Esophagus squamous epithelium (tissue), 4 donors: ENCODE results near the gene TNFRSF14.

Experiments
- POLR2A ChIP-seq, 4 donors: fragments of 450-650 bp; IDR thresholded peaks; one replicate each; pipeline ENCODE4 v1.6.1; 2017; ENCODE audit warnings: antibody characterized with exemption in 4 of 4, mild to moderate bottlenecking in 4 of 4, moderate library complexity in 3 of 4
- TF ChIP-seq, protein P1 (sequence below), 6 experiments: fragments of 450-650 bp in 4 of 6; fragments of 200-600 bp in 2 of 6; sonication (generic) in 2 of 6; IDR thresholded peaks; one replicate each; pipeline ENCODE4 v1.5.1; 2016 to 2019; ENCODE audit warnings: antibody characterized with exemption in 6 of 6, mild to moderate bottlenecking in 4 of 6, moderate library complexity in 4 of 6

DNA sequence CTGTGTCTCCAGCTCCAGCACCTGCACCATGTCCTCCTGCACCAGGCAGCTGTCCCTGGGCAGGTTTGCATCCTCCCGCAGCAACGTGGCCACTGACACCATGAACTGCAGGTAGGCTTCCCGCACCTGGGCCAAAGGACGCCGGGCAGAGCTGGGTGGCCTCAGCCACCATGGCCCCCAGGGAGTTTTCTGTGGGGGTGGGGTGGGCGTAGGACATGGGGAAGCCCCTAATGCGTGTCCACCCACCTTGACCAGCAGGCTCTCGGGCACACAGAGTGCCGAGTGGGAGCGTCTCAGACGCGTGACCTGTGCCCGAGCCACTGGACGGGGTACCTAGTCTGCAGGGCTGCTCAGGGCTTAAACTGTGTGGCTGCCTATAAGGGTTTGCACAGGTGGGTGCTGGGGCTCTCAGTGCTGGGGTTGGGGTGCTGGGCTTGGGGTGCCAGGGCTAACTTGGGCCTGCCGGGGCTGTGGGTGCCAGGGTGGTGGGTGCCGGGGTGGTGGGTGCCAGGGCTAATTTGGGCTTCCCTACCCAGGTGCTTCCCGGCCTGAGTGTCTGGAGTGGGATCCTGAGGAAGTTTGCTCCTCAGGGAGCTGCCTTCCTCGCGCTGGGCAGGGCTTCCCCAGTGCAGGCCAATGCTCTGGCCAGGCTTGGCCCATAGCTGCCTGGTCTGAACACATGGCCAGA is 48.1 kb downstream of the TNFRSF14 start:
- TF ChIP-seq, protein P1, sequence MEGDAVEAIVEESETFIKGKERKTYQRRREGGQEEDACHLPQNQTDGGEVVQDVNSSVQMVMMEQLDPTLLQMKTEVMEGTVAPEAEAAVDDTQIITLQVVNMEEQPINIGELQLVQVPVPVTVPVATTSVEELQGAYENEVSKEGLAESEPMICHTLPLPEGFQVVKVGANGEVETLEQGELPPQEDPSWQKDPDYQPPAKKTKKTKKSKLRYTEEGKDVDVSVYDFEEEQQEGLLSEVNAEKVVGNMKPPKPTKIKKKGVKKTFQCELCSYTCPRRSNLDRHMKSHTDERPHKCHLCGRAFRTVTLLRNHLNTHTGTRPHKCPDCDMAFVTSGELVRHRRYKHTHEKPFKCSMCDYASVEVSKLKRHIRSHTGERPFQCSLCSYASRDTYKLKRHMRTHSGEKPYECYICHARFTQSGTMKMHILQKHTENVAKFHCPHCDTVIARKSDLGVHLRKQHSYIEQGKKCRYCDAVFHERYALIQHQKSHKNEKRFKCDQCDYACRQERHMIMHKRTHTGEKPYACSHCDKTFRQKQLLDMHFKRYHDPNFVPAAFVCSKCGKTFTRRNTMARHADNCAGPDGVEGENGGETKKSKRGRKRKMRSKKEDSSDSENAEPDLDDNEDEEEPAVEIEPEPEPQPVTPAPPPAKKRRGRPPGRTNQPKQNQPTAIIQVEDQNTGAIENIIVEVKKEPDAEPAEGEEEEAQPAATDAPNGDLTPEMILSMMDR (IDR thresholded peaks at IDR 0.05): no peak
- TF ChIP-seq POLR2A (IDR thresholded peaks at IDR 0.05): no peak
